ENCODE results near the gene ZNF618.
"Not testable (repeated sequence)": the region's sequence is repeated elsewhere in the genome, so short reads cannot be mapped to it uniquely, and the experiment has no call there.

The ZNF618 gene

DNA sequence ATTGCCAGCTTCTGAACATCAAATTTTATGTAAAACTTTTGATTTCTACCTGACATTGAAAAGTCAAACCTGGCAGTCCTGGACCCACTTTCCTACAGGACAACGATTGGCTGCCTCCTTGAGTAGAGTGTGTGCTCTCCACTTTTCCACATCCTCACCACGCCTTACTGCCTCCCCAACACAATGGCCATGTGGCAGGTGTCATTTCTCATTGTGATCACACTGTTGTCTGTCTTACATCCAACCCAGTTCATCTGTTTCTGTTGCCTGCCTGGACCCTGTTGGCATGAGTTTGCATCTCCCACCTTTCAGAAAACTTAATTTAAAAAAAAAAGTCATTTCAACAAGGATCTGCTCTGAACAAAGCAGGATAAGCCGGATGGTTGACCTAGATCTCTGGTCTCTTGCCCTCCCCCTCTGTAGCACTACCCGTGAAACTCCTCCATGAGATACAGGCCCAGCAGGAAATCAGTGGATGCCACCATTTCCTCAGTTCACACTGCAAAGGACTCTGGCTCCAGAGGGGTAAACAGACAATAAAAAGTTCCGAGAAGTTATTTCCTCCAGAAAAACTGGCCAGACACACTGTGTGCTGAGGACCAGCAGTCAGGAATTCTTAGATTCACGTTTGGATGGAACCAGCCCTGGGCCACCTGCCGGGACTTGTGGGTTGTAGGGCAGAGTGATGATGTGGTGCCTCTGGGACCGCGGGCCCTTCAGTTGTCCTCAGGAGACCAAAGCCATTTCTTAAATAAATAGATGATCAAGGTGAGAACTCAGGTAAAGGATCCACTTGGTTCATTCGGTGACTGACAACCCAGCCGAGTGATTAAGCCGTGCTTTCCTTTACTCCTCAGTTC, 153.4 kb downstream of the ZNF618 start:
- DNase-seq = no peak

DNA sequence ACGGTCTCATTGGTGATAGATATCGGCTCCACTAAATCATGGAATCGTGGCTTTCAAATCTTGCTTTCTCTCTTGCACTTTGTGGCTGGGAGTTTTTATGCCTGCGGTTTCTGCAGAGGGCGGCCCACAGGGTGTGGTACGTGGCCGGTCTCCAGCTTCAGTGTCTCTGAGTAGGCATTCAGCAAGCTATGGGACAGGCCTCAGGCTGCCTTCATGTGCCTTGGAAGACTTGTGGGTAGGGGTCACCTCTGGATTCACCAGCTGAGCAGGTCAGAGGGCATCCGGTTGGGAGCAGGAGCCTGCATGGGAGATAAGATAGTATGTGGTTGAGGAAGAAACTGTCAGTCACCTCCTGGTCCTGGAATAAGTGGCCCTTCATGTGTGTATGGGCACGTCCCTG, 154.3 kb downstream of the ZNF618 start:
- DNase-seq = no peak

DNA sequence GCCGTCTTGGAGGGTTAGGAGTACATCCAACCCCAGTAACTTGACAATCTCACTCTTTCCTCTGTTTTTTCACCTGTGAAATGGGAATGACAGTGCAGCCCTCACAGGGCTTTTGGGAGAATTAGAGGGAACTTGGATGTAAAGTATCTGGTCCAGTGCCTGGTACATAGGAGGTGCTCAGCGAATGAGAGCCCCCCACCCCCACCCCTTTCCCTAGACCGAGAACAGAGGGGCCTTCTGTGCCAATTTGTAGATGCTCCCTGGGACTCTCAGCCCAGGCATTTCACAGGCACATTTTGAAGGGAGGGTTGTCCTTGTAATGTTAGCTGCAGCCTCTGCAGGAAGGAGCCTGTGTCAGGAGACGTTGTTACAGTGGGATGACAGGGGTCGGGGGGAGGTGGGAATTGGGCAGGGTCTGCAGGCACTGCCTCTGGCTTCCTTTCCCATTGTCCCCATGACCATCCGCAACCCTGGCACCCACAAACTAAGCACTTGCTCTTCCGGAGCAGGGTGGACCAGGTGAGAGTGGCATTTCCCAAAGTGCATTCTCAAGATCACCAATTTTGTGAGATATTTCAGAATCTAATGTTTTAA, 155.0 kb downstream of the ZNF618 start:
- no peak for DNase-seq

DNA sequence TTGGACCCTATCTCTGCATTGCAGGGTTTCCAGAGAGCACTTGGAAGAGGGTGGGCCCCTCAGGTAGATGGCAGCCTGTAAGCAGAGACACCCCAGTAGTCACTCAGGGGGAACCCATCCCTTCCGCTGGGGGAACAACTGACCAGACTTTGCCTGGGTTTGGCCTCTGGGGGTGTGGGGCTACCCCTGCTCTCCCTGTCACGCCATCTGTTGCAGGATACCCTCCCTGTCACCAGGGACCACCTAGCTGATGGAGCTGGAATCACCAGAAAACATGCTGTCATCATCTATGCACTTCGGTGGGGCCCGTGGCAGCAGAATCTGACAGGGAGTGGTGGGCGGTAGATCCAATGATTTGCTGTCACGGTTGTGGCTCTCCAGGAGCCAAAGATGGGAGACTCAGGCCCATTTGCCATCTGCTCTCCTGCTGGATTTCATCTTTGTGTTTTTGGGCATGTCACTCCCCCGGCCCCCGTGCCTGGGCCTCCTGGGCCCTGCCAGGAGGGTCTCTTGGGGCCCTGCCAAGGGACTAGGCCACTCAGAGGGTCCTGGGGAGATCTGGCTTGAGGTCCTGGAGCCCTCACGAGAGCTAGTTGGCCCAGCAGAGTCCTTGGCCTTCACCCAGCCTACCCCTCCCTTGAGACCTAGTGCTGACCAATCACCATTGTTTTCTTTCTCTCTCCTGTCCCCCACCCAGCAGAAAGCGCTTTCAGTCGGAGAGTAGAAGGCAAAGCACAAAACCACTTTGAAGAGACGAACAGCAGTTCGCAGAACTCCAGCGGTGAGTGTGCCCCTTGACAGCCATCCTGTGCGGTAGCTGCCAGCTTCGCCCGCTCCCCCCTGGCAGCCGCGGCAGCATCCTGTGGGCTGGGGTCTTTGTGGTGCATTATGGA, 156.1 kb downstream of the ZNF618 start:
- no peak for DNase-seq

DNA sequence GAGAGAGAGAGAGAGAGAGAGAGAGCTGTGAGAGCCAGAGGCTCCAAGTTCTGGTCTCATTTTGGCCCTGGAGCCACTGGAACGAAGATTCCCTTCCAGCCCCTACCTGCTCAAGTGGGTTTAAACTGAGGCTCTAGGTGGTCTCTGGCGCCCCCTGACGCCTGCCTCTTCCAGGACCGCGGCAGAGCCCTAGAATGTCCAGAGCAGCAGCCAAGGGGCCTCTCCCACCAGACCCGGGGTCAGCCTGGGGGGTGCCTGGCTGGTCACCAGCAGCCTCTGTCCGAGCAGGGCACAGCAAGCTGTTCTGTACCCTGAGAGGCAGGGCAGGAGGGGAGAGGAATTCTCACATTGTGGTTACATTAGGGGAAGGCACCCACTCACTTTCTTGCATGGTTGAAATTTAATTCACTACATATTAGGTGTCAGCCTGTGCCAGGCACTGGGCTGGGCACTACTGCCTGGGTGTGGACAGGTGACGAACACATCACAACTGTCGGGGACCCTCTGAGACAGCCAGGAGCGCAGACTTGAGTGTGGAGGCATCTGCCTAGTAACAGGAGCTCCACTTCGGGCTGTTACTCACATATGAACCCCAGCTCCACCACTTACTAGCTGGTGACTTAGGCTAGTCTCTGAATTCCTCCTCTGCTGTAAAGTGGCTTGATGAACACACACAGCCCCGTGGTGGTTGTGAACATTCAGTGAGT, 157.4 kb downstream of the ZNF618 start:
- no peak for DNase-seq

DNA sequence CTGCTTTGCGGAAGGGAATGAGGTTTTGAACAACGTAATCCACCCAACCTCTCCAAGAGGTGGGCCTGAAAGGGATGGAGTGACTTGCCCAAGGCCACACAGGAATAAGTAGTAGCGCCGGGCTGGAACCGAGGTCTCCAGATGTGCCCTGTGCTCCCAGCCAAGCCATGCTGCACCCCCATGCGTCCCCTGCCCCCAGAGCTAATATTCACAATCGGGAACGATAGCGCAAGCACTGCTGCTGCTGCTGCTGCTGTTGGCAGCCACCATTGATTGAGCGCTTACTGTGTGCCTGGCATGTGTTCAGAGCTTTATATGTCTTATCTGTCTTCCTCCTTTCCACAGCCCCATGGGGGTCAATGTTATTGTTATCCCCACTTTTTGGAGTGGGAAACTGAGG, 158.1 kb downstream of the ZNF618 start:
- DNase-seq = no peak

DNA sequence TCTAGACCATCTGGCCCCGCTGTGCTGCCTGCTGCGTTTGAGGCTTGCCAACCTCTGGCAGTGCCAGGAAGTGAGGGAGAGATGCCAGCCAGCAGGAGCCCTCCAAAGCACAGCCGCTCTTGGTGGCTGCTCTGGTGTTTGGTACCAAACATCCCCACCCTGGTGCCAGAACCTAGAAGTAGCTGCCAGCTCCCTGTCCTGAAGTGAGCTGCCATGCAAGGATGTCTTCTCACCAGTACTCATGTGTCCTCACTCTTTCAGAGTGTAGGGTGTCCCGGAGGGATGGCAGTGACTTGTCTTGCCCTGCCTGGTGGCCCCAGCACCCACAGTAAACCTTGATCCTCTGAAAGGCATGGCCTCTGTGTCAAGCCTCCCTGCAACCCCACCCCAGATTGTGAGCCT, 158.6 kb downstream of the ZNF618 start:
- no peak for DNase-seq

DNA sequence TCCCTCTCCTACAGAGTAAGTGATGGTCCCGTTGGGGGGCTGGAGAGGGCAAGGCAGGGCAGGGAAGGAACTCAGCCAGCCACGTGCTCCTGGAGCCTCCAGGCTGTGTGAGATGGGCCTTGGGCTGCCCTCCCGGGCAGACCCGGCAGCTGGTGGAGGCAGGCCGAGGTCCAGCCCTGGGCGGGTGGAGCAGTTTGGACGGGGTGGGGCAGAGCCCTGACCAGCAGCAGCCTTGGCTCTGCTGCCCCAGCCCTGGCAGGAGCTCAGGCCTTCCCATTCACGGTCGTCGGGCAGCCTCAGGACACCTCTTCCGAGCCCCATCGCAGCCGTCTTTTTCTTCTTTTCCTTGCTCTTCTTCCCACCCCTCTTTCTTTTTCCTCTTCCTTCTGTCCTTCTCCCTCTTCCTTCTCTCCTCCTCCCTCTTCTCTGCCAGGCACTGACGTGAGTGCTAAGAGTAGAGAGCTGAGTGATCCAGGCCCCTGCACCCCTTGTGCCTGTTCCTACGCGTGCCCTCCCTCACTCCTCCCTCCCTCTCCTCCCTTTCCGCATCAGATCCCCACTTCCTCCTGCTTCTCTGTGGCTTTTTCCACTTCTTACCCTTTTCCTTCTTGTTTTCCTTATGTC, 159.2 kb downstream of the ZNF618 start:
- no peak for DNase-seq

DNA sequence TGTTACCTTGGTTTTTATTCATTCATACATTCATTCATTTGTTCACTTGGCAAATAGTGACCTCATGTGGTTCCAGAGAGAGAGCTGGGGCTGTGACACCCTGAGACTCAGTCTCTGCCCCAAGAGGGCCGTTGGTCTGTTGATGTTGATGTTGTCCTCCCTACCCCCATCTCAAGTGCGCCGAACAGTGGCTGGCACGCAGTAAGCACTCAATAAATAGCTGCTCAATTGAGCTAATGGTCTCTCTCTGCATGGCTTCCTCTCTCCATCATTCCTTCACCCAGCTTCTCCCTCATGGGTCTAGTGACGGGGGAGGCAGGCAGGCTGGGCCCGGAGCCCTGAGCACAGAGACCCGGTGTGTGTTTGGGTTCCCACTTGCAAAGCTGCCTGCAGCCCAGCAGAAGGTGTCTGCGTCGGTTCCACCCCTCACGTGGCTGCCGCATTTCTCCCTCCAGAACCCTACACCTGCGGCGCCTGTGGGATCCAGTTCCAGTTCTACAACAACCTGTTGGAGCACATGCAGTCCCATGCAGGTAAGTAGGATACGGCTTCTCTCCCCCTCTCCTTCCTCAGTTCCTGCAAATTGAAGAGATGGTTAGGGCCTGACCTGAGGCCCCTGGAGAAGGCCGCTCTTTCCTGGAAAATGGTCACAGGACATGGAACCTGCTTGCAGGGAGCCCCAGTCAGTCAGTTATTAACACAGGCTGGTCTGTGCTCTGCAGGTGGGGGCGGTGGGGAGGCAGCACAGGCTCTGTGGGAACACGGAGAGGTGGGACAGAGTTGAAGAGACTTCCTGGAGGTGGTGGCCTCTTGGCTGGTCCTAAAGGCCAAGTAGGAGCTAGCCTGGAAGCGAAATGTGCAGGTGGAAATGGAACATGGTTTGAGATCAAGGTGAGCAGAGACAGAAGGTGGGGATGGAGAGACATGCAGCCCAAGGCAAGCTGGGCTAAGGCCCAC, 160.0 kb downstream of the ZNF618 start:
- DNase-seq = no peak

DNA sequence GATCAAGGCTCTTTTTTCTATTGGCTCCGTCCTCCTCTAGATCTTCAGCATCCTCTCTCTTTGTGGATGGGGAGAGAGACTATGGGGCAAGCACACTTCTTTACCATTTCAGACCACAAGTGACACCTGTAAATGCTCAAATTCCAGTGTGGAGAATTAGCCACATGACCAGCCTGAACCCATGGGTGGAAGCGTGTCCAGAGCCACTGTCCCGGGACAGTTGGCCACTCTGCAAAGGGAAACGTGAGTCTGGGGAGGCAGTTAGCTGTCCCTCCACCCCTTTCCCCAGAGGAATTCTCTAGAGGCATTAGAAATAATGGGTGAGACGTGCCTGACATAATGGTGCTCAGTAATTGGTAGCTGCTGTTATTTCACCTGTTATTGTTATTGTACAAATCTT, 161.1 kb downstream of the ZNF618 start:
- no peak for DNase-seq

DNA sequence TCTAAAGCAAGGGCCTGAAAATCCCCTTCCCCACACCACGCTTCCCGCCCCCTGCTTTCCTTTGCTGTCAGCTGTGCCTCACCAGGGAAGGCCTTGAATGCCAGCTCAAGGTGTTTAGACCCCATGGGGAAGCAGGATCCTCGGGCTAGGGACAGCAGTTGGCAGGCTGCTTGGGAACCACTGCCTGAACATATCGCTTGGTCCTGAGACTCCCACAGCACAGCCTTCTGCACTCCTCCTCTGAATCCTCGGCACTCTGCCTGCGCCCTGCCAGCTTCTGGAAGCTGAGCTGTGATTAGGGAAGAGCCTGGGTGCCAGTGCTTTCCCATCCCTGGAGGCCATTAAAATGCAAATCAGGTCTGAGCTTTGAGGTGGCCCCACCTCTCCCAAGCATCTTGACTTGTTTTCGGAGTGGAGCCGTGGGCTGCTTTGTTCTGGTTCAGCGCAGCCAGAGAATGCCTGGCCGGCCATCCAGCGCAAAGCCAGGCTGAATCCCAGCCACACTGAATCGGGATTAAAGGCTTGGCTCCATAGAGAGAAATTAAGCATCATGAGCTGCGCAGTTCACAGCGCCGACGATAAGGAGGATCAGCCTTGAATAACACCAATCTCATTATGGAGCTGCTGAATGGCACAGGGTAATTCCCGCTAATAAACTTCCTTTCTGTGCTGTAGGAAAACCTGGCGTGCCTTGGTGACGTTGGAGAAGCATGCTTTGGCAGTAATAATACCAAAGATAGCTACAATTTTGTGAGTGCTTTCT, 162.0 kb downstream of the ZNF618 start:
- peak; percentile 23 for DNase-seq

DNA sequence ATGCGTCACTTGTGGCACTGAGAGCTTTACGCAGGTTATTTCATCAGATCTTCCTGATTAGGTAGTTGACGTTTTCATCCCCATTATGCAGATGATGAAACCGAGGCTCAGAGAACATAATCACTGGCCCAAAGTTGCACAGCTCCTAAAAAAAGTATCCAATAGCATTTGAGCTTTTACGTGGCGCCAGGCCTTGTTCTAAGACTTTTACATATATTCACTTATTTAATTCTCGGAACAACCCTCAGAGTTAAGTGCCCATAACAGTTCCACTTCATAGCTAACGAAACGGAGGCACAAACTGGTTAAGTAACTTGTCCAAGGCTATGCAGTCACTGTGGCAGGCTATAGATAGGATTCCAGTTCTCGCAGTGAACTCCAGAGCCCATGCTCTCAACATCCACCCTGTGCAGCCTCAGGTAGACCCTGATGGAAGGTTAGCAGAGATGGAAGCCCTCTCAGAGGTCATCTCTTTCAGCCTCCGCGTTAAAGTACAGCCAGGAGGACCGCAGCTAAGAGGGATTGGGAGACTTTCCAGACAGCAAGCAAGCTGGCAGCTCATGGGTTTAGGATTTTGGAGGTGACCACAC, 162.7 kb downstream of the ZNF618 start:
- no peak for DNase-seq

DNA sequence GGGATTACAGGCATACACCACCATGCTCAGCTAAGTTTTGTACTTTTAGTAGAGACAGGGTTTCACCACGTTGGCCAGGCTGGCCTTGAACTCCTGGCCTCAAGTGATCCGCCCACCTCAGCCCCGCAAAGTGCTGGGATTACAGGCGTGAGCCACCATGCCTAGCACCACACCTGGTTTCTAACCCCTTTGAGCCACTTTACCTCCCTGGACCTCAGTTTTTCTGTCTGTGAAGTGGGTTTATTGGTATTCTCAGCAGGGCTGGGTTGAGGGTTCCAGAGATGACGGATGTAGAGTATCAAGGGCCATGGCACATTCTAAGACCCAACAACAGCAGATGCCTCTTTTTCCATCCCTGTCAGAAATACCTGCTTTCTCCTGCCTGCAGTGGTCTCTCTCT, 163.4 kb downstream of the ZNF618 start:
- no peak for DNase-seq

DNA sequence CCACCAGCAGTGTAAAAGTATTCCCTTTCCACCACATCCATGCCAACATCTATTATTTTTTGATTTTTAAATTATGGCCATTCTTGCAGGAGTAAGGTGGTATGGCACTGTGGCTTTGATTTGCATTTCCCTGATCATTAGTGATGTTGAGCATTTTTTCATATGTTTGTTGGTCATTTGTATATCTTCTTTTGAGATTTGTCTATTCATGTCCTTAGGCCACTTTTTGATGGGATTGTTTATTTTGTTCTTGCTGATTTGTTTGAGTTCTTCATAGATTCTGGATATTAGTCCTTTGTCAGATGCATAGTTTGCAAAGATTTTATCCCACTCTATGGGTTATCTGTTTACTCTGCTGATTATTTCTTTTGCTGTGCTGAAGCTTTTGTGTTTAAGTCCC, 167.6 kb downstream of the ZNF618 start:
- not testable (repeated sequence) for DNase-seq

DNA sequence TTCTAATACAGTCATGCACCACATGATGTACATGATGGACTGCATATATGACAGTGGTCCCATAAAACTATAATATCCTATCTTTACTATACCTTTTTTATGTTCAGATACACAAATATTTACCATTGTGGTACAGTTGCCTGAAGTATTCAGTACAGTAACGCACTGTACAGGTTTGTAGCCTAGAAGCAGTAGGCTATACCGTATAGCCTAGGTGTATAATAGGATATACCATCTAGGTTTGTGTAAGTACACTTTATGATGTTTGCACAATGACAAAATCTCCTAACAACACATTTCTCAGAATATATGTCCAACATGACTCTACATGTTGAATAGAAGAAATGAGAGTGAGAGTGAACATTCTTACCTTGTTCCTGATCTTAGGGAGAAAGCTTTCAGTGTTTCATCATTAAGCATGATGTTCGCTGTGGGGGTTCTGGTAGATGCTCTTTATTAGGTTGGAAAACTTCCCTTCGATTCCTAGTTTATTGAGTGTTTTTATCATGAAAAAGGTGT, 170.2 kb downstream of the ZNF618 start:
- DNase-seq = no peak

DNA sequence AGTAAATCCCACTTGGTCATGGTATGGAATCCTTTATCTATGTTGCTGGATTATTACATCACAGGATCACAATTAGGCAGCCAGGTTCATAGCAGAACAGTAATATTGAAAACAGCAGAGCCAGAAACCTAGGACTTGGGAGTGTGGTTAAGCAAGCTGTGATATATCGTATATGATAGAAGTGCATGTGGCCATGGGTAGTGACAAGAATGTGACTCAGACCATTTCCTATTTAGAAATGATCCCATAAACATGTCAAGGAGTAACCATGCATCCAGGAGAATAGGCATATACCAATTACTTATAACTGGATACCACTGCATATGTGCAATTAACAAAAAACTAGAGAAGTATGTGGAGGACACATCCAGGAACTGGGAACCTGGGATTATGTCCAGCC, 170.8 kb downstream of the ZNF618 start:
- no peak for DNase-seq

DNA sequence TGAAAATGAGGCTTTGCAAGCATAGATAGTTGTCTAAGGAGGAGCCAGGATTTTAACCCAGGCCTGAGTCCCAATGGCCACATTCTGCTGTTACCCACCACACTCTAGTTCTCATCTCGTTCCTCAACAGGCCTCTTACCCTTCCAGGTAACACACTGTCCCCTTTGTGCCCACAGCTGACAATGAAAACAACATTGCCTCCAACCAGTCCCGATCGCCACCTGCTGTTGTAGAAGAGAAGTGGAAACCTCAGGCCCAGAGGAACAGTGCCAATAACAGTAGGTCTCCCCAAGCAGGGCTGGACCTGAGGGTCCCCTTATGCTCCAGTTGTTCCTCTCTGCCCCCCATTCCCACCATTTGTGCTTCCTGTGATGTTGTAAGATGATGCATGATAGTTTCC, 171.6 kb downstream of the ZNF618 start:
- no peak for DNase-seq

DNA sequence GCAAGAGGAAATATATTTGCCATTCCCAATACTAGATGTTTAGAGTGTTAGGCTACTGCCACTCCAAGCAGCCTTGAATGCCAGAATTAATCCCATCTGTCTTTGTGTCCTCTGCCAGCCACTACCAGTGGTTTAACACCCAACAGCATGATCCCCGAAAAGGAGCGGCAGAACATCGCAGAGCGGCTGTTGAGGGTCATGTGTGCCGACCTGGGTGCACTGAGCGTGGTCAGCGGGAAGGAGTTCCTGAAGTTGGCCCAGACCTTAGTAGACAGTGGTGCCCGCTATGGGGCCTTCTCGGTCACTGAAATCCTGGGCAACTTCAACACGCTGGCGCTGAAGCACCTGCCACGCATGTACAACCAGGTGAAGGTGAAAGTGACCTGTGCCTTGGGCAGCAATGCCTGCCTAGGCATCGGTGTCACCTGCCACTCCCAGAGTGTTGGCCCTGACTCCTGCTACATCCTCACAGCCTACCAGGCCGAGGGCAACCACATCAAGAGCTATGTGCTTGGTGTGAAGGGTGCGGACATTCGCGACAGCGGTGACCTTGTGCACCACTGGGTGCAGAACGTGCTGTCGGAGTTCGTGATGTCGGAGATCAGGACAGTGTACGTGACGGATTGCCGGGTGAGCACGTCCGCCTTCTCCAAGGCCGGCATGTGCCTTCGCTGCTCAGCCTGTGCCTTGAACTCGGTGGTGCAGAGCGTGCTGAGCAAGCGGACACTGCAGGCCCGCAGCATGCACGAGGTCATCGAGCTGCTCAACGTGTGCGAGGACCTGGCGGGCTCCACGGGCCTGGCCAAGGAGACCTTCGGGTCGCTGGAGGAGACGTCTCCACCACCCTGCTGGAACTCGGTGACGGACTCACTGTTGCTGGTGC, 172.7 kb downstream of the ZNF618 start:
- no peak for DNase-seq

All from NCI-H1048 (cell line).